ENCODE data around the gene EPAS1.

Gene EPAS1

GRCh38 chr2:46296840-46297545 is at the start of gene EPAS1:
EPAS1 (plus strand) TSS chr2:46297407; CDS start chr2:46297912, 505 bp downstream.
- peak; percentile 35 for DNase-seq

- no peak for DNase-seq
Measured at GRCh38 chr2:46248171-46248570, 49.0 kb upstream of the EPAS1 start.

GRCh38 chr2:46249654-46250053 is 47.6 kb upstream of the EPAS1 start:
- DNase-seq: no peak

GRCh38 chr2:46252891-46253659 is 44.1 kb upstream of the EPAS1 start:
- no peak for DNase-seq

- DNase-seq: no peak
Measured at GRCh38 chr2:46254474-46254873, 42.7 kb upstream of the EPAS1 start.

- DNase-seq: no peak
Measured at GRCh38 chr2:46256563-46257142, 40.6 kb upstream of the EPAS1 start.

GRCh38 chr2:46257476-46257875 is 39.7 kb upstream of the EPAS1 start:
- no peak for DNase-seq

GRCh38 chr2:46257980-46258379 is 39.2 kb upstream of the EPAS1 start:
- no peak for DNase-seq

- no peak for DNase-seq
Measured at GRCh38 chr2:46258937-46259776, 38.0 kb upstream of the EPAS1 start.

- DNase-seq: no peak
Measured at GRCh38 chr2:46259777-46260168, 37.4 kb upstream of the EPAS1 start.

- DNase-seq: no peak
Measured at GRCh38 chr2:46260305-46260704, 36.9 kb upstream of the EPAS1 start.

- DNase-seq: no peak
Measured at GRCh38 chr2:46262248-46262938, 34.8 kb upstream of the EPAS1 start.

- DNase-seq: no peak
Measured at GRCh38 chr2:46263347-46263746, 33.9 kb upstream of the EPAS1 start.

GRCh38 chr2:46264447-46264846 is 32.8 kb upstream of the EPAS1 start:
- DNase-seq: no peak

- DNase-seq: no peak
Measured at GRCh38 chr2:46266134-46266533, 31.1 kb upstream of the EPAS1 start.

GRCh38 chr2:46267616-46268015 is 29.6 kb upstream of the EPAS1 start:
- no peak for DNase-seq

- DNase-seq: no peak
Measured at GRCh38 chr2:46268196-46268595, 29.0 kb upstream of the EPAS1 start.

- DNase-seq: no peak
Measured at GRCh38 chr2:46269001-46269400, 28.2 kb upstream of the EPAS1 start.

- no peak for DNase-seq
Measured at GRCh38 chr2:46269544-46270273, 27.5 kb upstream of the EPAS1 start.

GRCh38 chr2:46270384-46270783 is 26.8 kb upstream of the EPAS1 start:
- no peak for DNase-seq

GRCh38 chr2:46273225-46273863 is 23.9 kb upstream of the EPAS1 start:
- DNase-seq: no peak
